ENCODE results near the gene UGT2B11.
"Not testable (repeated sequence)": the region's sequence is repeated elsewhere in the genome, so short reads cannot be mapped to it uniquely, and the experiment has no call there.

Gene UGT2B11

GRCh38 chr4:69210911-69211310 is 3.6 kb downstream of the UGT2B11 start:
- Histone ChIP-seq H3K36me3 (ENCODE audit: control insufficient read depth in 2 of 2, insufficient read depth in 2 of 2, low read length in 2 of 2) (no peaks in the 10 kb centered on the region), H3K27ac (ENCODE audit: low read length) (no peak overlapping the region), H3K9ac (ENCODE audit: low read length in 2 of 2) (no peak overlapping the region), H3K27me3 (ENCODE audit: control insufficient read depth in 1 of 2, insufficient read depth in 2 of 2, low read length in 2 of 2) (no peaks in the 10 kb centered on the region), H3K4me1 (ENCODE audit: control insufficient read depth, insufficient read depth, low read length) (no peaks in the 10 kb centered on the region), H3K9me3 (ENCODE audit: control insufficient read depth in 2 of 2, low read length in 2 of 2) (no peaks in the 10 kb centered on the region), H3K4me3 (ENCODE audit: low read length in 2 of 2) (no peak overlapping the region)

GRCh38 chr4:69198506-69198905 is 16.0 kb downstream of the UGT2B11 start:
- H3K27me3 ChIP-seq (ENCODE audit: control insufficient read depth in 1 of 2, insufficient read depth in 2 of 2, low read length in 2 of 2), result not testable (repeated sequence)

GRCh38 chr4:69196209-69196965 is 18.2 kb downstream of the UGT2B11 start:
- Histone ChIP-seq H3K9me3 (ENCODE audit: control insufficient read depth in 2 of 2, low read length in 2 of 2) (no peaks in the 10 kb centered on the region), H3K4me3 (ENCODE audit: low read length in 2 of 2) (no peak overlapping the region), H3K9ac (ENCODE audit: low read length in 2 of 2) (no peak overlapping the region), H3K27ac (ENCODE audit: low read length) (no peak overlapping the region), H3K4me1 (ENCODE audit: control insufficient read depth, insufficient read depth, low read length) (no peaks in the 10 kb centered on the region), H3K36me3 (ENCODE audit: control insufficient read depth in 2 of 2, insufficient read depth in 2 of 2, low read length in 2 of 2) (no peaks in the 10 kb centered on the region), H3K27me3 (ENCODE audit: control insufficient read depth in 1 of 2, insufficient read depth in 2 of 2, low read length in 2 of 2) (no peaks in the 10 kb centered on the region)

More at GRCh38 chr4:69198506-69198905, 16.0 kb downstream of the UGT2B11 start:
- not testable (repeated sequence) for H3K4me1 ChIP-seq (ENCODE audit: control insufficient read depth, insufficient read depth, low read length); H3K9me3 ChIP-seq (ENCODE audit: control insufficient read depth in 2 of 2, low read length in 2 of 2); H3K36me3 ChIP-seq (ENCODE audit: control insufficient read depth in 2 of 2, insufficient read depth in 2 of 2, low read length in 2 of 2); H3K9ac ChIP-seq (ENCODE audit: low read length in 2 of 2); H3K27ac ChIP-seq (ENCODE audit: low read length); H3K4me3 ChIP-seq (ENCODE audit: low read length in 2 of 2)

GRCh38 chr4:69194166-69194565 is 20.4 kb downstream of the UGT2B11 start:
- no peaks in the 10 kb centered on the region for H3K9me3 ChIP-seq (ENCODE audit: control insufficient read depth in 2 of 2, low read length in 2 of 2)
- H3K4me3 ChIP-seq (ENCODE audit: low read length in 2 of 2), result no peak overlapping the region
- no peaks in the 10 kb centered on the region for H3K4me1 ChIP-seq (ENCODE audit: control insufficient read depth, insufficient read depth, low read length)
- no peak overlapping the region for H3K27ac ChIP-seq (ENCODE audit: low read length)
- no peaks in the 10 kb centered on the region for H3K36me3 ChIP-seq (ENCODE audit: control insufficient read depth in 2 of 2, insufficient read depth in 2 of 2, low read length in 2 of 2)
- H3K9ac ChIP-seq (ENCODE audit: low read length in 2 of 2), result no peak overlapping the region
- H3K27me3 ChIP-seq (ENCODE audit: control insufficient read depth in 1 of 2, insufficient read depth in 2 of 2, low read length in 2 of 2), result no peaks in the 10 kb centered on the region

- not testable (repeated sequence) for H3K36me3 ChIP-seq (ENCODE audit: control insufficient read depth in 2 of 2, insufficient read depth in 2 of 2, low read length in 2 of 2); H3K4me3 ChIP-seq (ENCODE audit: low read length in 2 of 2); H3K27ac ChIP-seq (ENCODE audit: low read length); H3K9ac ChIP-seq (ENCODE audit: low read length in 2 of 2); H3K27me3 ChIP-seq (ENCODE audit: control insufficient read depth in 1 of 2, insufficient read depth in 2 of 2, low read length in 2 of 2); H3K4me1 ChIP-seq (ENCODE audit: control insufficient read depth, insufficient read depth, low read length); H3K9me3 ChIP-seq (ENCODE audit: control insufficient read depth in 2 of 2, low read length in 2 of 2)
Observed at GRCh38 chr4:69191905-69192304, 22.6 kb downstream of the UGT2B11 start.

GRCh38 chr4:69190621-69191020 is 23.9 kb downstream of the UGT2B11 start:
- H3K9ac ChIP-seq (ENCODE audit: low read length in 2 of 2); H3K36me3 ChIP-seq (ENCODE audit: control insufficient read depth in 2 of 2, insufficient read depth in 2 of 2, low read length in 2 of 2); H3K4me3 ChIP-seq (ENCODE audit: low read length in 2 of 2); H3K27ac ChIP-seq (ENCODE audit: low read length); H3K27me3 ChIP-seq (ENCODE audit: control insufficient read depth in 1 of 2, insufficient read depth in 2 of 2, low read length in 2 of 2); H3K4me1 ChIP-seq (ENCODE audit: control insufficient read depth, insufficient read depth, low read length); H3K9me3 ChIP-seq (ENCODE audit: control insufficient read depth in 2 of 2, low read length in 2 of 2): not testable (repeated sequence)

GRCh38 chr4:69181519-69182169 is 32.9 kb downstream of the UGT2B11 start:
- not testable (repeated sequence) for H3K4me1 ChIP-seq (ENCODE audit: control insufficient read depth, insufficient read depth, low read length); H3K9me3 ChIP-seq (ENCODE audit: control insufficient read depth in 2 of 2, low read length in 2 of 2); H3K27me3 ChIP-seq (ENCODE audit: control insufficient read depth in 1 of 2, insufficient read depth in 2 of 2, low read length in 2 of 2); H3K36me3 ChIP-seq (ENCODE audit: control insufficient read depth in 2 of 2, insufficient read depth in 2 of 2, low read length in 2 of 2); H3K27ac ChIP-seq (ENCODE audit: low read length); H3K4me3 ChIP-seq (ENCODE audit: low read length in 2 of 2); H3K9ac ChIP-seq (ENCODE audit: low read length in 2 of 2)

- H3K4me3 ChIP-seq (ENCODE audit: low read length in 2 of 2); H3K27ac ChIP-seq (ENCODE audit: low read length); H3K4me1 ChIP-seq (ENCODE audit: control insufficient read depth, insufficient read depth, low read length); H3K27me3 ChIP-seq (ENCODE audit: control insufficient read depth in 1 of 2, insufficient read depth in 2 of 2, low read length in 2 of 2); H3K9me3 ChIP-seq (ENCODE audit: control insufficient read depth in 2 of 2, low read length in 2 of 2); H3K36me3 ChIP-seq (ENCODE audit: control insufficient read depth in 2 of 2, insufficient read depth in 2 of 2, low read length in 2 of 2); H3K9ac ChIP-seq (ENCODE audit: low read length in 2 of 2): not testable (repeated sequence)
Observed at GRCh38 chr4:69179817-69180216, 34.7 kb downstream of the UGT2B11 start.

GRCh38 chr4:69178751-69179205 is 35.8 kb downstream of the UGT2B11 start:
- H3K27ac ChIP-seq (ENCODE audit: low read length); H3K27me3 ChIP-seq (ENCODE audit: control insufficient read depth in 1 of 2, insufficient read depth in 2 of 2, low read length in 2 of 2); H3K9ac ChIP-seq (ENCODE audit: low read length in 2 of 2); H3K4me3 ChIP-seq (ENCODE audit: low read length in 2 of 2); H3K9me3 ChIP-seq (ENCODE audit: control insufficient read depth in 2 of 2, low read length in 2 of 2); H3K4me1 ChIP-seq (ENCODE audit: control insufficient read depth, insufficient read depth, low read length); H3K36me3 ChIP-seq (ENCODE audit: control insufficient read depth in 2 of 2, insufficient read depth in 2 of 2, low read length in 2 of 2): not testable (repeated sequence)

- not testable (repeated sequence) for H3K36me3 ChIP-seq (ENCODE audit: control insufficient read depth in 2 of 2, insufficient read depth in 2 of 2, low read length in 2 of 2); H3K27me3 ChIP-seq (ENCODE audit: control insufficient read depth in 1 of 2, insufficient read depth in 2 of 2, low read length in 2 of 2); H3K4me3 ChIP-seq (ENCODE audit: low read length in 2 of 2); H3K9me3 ChIP-seq (ENCODE audit: control insufficient read depth in 2 of 2, low read length in 2 of 2); H3K27ac ChIP-seq (ENCODE audit: low read length); H3K9ac ChIP-seq (ENCODE audit: low read length in 2 of 2); H3K4me1 ChIP-seq (ENCODE audit: control insufficient read depth, insufficient read depth, low read length)
Observed at GRCh38 chr4:69170233-69171134, 44.1 kb downstream of the UGT2B11 start.

Measured in stomach smooth muscle (tissue), 2 donors.